OCI-LY3 (cell line): Measurements from ENCODE around the gene WWOX.

Experiments used
- EZH2phosphoT487 ChIP-seq: fragments of 200-600 bp; shearing (Covaris generic); IDR thresholded peaks from 2 replicates; pipeline ENCODE4 v1.6.1; 2018; ENCODE audit warnings: antibody characterized with exemption, mixed run types, low read depth
- TF ChIP-seq, protein P1 (sequence below): fragments of 200-600, 300-600 bp; sonication (generic); IDR thresholded peaks from 2 replicates; pipeline ENCODE4 v1.5.1; 2014; ENCODE audit warnings: antibody characterized with exemption, low read length, low read depth

DNA sequence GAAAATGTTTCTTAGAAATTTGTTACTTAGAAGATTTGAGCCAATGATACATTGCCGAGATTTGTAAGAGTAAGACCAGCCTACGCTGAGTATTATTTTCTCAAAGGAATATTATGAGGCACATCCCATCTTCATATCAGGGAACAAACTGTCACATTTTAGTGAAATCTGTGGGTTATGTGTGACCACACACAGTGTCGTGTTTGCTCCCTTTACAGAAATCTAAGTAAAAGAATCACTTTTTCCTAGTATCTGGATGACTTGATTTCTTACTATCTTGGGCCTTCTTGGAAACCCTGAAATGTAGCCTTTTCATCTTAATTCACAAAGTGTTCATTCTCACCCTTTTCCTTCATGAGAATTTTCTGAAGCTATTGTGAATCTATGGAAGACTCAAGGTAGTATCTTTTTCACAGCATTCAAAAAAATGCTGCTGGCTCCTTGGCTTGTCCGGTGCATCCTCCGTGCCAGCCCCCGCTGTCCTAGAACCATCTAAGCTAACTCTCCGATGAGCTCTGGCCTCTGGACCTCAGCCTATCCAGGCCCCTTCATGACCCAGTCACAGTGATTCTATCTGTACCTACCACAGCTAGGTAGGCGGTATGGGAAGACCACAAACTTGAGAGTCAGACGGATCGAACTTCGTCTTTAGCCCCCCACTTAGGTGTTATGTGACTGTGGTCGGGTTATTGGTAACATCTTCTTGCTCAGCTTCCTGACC lies 976.8 kb downstream of the WWOX start:
- TF ChIP-seq, protein P1, sequence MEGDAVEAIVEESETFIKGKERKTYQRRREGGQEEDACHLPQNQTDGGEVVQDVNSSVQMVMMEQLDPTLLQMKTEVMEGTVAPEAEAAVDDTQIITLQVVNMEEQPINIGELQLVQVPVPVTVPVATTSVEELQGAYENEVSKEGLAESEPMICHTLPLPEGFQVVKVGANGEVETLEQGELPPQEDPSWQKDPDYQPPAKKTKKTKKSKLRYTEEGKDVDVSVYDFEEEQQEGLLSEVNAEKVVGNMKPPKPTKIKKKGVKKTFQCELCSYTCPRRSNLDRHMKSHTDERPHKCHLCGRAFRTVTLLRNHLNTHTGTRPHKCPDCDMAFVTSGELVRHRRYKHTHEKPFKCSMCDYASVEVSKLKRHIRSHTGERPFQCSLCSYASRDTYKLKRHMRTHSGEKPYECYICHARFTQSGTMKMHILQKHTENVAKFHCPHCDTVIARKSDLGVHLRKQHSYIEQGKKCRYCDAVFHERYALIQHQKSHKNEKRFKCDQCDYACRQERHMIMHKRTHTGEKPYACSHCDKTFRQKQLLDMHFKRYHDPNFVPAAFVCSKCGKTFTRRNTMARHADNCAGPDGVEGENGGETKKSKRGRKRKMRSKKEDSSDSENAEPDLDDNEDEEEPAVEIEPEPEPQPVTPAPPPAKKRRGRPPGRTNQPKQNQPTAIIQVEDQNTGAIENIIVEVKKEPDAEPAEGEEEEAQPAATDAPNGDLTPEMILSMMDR, result no peak
- TF ChIP-seq EZH2phosphoT487, result no peak
